GM21576 (cell line): ENCODE data around the gene SHROOM4.

Experiments used
- ATAC-seq: cut with Tn5 transposase; IDR thresholded peaks from one replicate; pipeline ENCODE4 v1.9.1; 2021; ENCODE audit warnings: mild to moderate bottlenecking, moderate library complexity; ENCODE audit not compliant: unreplicated experiment

The SHROOM4 gene, protein sequence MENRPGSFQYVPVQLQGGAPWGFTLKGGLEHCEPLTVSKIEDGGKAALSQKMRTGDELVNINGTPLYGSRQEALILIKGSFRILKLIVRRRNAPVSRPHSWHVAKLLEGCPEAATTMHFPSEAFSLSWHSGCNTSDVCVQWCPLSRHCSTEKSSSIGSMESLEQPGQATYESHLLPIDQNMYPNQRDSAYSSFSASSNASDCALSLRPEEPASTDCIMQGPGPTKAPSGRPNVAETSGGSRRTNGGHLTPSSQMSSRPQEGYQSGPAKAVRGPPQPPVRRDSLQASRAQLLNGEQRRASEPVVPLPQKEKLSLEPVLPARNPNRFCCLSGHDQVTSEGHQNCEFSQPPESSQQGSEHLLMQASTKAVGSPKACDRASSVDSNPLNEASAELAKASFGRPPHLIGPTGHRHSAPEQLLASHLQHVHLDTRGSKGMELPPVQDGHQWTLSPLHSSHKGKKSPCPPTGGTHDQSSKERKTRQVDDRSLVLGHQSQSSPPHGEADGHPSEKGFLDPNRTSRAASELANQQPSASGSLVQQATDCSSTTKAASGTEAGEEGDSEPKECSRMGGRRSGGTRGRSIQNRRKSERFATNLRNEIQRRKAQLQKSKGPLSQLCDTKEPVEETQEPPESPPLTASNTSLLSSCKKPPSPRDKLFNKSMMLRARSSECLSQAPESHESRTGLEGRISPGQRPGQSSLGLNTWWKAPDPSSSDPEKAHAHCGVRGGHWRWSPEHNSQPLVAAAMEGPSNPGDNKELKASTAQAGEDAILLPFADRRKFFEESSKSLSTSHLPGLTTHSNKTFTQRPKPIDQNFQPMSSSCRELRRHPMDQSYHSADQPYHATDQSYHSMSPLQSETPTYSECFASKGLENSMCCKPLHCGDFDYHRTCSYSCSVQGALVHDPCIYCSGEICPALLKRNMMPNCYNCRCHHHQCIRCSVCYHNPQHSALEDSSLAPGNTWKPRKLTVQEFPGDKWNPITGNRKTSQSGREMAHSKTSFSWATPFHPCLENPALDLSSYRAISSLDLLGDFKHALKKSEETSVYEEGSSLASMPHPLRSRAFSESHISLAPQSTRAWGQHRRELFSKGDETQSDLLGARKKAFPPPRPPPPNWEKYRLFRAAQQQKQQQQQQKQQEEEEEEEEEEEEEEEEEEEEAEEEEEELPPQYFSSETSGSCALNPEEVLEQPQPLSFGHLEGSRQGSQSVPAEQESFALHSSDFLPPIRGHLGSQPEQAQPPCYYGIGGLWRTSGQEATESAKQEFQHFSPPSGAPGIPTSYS (N-terminal part only)

DNA sequence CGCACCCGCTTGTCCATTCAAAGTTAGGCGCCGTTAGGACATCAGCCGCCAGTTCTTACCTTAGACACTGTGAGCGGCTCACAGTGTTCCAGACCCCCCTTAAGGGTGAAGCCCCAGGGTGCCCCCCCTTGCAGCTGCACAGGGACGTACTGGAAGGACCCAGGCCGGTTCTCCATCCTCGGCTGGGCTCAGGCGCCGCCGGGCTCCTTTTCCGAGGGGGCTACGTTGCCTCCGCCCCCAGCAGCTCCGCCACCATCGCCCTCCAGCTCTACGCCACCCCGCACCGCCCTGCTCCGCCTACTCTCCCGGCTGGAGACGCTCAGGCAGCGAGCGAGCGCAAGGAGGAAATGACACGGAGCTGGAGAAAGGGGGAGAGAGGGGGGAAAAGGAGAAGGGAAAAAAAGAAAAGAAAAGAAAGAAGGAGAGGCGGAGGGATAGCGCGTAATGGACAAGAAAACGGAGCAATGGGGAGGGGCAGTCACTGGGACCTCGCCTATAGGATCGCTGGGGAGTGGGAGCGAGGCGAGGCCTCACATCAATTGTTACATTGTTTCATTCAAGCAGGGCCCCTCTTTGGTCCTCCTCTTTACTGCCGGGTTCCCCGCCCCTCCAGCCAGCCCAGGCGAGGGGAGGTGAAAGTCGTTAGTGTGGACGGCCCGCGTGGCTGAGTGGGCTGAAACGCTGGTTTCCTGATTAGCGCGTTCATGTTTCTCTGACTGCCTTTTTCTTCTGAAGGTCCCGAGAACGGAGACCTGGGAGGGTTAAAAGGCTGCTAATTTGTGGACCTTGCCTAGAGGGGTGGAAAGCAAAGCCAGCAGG is at the start of gene SHROOM4:
Gene SHROOM4, minus strand, starts transcription at position 352 of the 819 bp plus-strand sequence. Its CDS starts 176 bp downstream, at position 176.
- no peak for ATAC-seq

DNA sequence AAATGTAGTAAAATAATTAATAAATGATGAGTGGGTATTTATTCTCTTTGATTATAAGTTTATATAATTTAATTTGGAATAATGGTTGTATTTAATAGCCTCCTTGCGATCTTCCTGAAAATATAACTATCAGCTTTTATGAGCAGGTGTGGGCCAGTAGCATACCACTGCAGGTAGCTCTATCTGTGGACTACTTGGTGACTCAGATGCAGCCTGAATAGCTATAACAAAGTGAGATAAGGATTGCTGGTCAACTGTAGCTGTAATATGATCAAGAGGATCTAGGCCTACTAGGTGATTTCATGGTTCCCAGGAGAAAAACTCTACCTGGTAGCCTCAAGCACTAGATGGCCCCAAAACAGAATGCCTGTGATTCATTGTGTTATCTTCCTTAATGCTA is 49.5 kb upstream of the SHROOM4 start:
- ATAC-seq: no peak

DNA sequence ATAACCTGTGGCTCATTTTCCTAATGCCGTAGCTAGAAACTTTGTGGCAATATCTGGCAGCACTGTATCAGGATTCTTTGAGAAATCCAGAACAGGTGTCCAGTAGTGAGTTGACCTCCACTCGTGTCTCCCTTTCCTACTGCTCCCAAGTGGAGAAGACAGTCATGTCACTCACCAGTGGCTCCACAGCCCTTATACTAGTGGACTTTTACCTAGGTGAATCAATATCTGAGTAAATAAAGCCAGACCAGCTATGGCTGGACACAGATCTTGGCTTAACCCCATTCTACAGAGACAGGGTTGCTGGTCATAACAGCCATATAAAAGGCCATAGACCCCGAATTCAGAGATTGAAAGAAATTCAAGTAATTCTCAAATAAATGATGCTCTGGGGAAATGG is 46.5 kb upstream of the SHROOM4 start:
- ATAC-seq: no peak

DNA sequence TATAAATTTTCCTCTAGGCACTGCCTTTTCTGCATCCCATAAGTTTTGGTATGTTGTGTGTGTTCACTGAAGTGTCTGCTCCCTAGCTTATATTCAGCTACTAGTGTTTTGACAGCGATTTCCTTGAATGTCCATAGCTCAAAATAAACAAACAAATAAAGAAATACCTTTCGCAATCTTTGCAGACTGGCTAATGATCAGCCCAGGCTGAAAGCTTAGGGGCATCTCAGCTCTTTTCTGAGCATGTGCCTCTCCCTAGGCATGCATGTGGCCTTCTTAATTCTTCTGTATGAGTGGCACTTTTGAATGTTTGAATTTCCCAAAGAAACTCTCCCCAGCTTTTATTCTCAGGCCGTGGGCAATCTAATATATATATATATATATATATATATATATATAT is 44.6 kb upstream of the SHROOM4 start:
- no peak for ATAC-seq

DNA sequence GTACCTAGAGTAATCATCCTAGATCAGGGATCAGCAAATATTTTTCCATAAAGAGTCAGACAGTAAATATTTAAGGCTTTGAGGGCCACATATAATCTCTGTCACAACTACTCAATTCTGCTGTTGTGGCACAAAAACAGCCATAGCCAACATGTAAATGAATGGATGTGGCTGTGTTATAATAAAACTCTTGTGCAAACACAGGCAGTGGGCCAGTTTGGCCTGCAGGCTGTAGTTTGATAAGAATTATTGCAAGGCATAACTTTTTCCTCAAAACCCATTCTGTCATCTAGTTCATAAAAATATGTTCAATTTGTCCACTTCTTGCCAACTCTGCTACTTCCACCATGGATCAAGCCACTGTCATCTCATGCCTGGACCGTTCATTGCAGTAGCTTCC is 39.4 kb upstream of the SHROOM4 start:
- ATAC-seq: no peak

DNA sequence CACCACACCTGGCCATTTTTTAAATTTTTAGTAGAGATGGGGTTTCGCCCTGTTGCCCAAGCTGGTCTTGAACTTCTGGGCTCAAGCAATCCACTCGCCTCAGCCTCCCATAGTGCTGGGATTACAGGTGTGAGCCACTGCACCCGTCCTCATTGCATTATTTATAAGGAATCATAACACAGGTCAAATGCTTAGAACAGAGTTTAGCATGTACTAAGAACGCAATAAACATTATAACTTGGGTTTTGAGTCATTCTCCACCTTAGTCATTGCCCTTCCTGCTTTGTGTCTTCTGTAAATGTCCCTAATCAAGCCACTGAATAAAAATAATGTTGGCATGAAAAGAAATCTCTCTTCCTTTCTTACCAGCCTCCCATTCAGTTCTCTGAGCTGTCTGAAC is 38.5 kb upstream of the SHROOM4 start:
- no peak for ATAC-seq

DNA sequence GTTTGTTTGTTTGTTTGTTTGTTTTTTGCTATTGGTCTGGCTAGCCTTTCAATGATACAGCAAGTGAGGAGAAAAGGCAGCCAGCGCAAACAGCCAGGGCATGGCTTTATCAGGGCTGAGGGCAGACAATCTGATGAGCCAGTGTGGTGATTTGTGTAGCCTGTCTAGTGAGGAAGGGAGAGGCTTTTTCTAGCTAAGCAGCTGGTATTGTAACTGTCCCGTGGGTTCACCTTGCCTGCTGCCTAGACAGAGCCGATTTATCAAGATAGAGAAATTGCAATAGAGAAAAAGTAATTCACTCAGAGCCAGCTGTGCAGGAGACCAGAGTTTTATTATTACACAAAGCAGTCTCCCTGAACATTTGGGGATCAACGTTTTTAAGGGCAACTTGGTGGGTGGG is 28.2 kb upstream of the SHROOM4 start:
- ATAC-seq: no peak

DNA sequence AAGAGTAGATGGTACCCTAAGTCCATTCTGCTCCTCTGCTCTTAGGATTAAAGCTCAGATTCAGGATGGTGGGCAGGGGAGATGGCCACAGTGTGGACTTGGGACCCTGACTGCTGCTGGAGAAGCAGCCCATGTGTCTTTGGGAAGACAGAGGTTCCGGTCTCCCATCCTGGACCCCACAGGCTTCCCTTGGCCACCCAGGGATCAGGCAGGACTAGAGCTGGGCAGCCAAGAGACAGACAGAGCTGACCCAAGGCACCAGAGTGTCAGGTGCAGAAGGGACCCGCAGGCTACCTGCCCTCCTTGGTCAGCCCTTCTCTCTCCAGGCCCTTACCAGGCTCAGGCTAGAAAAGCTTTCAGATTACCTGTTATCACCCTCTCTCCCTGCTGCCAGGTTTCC is 25.7 kb upstream of the SHROOM4 start:
- ATAC-seq: no peak

DNA sequence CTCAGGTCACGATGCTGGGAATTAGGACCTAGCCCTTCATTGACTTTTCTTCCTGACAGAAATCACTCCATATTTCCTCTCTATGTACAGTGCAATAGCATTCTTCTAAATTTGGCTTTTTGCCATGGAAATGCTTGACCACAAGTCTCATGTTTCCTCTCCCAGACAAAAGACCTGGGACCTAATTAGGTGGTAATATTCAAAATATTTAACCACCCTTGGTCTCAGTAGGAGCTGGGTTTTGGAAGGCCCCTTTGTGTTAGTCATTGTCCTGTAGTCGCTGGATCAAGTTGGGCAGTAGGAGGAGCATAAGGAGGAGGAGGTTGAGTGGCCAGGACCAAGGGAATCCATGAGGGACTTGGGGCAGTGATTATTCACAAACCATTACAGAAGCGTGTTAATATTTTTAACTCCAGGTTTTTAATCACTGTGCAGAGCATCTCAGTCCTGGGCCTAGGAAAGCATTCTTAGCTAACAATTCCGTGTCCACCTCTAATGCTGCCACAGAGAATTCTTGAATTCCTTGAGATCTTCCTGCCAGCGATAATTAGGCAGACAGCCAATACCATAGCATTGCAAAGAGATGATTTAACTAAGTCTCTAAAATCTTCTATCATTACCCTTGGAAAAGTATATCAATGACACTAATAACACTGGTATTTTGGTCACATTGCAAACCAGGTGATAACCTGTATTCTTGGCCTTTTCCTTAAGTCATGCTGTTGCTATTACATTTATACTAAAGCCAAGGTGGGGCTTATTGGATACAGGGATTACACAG is 25.0 kb upstream of the SHROOM4 start:
- ATAC-seq: no peak

DNA sequence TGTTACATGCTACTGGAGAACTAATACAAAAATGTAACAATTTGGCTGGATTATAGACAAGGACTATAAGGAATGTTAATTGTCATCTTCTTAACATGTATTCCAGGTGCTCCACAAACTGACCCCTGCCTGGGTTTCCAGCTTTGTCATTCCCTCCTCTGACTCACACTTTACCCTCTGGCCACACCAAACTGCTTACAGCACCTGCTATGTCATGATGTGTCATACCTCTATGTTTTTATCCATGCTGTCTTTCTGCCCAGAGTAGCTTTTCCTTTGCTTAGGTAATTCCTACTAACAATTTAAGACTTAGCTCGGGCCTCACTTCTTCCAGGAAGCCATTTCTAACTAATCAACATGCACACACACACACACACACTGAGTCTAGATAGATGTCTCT is 14.0 kb upstream of the SHROOM4 start:
- no peak for ATAC-seq

DNA sequence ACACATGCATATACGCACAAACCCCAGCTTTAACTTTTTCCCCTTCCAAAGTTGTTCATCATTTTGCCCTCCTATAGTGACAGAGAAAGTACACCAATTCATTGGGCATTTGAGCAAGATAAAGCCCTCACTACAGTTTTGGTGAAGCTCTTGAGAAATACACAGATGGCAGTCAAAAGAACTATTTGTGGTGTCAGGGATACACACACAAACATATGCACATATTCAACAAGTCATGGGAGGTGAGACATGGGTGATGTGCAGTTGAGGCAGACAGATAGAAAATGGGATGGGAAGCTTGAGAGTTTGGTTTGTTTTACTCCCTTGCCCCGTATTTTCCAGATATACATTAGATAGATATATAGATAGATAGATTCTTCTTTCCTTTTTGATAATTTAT is 11.8 kb upstream of the SHROOM4 start:
- ATAC-seq: no peak

DNA sequence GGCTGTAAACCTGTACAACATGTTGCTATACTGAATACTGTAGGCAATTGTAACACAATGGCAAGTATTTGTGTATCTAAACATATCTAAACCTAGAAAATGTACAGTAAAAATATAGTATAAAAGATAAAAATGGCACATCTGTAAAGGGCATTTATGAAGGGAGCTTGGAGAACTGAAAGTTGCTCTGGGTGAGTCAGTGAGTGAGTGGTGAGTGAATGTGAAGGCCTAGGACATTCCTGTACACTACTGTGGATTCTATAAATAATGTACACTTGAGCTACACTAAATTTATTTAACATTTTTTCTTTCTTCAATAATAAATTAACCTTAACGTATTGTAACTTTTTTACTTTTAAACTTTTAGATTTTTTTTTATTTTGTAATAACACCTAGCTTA is 5.0 kb upstream of the SHROOM4 start:
- no peak for ATAC-seq

DNA sequence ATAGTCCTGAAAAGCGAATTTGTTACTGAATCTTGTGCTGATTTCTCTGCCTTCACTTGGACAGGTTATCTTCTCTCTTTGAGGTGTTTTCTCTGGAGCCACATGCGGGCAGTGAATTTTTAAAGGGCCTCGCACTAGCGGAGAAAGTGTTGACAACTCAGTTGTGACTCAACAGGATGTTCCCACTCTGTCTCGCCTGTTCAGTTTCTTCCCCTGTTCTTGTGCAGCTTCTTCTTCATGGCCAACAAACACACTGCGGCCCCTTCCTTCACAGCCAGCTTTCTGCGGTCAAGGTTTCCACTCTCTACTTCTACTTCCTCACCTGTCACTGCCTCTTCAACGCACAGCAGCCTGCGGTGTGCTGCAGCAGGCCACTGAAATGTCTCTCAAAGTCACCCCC is 1.1 kb upstream of the SHROOM4 start:
- ATAC-seq: no peak

DNA sequence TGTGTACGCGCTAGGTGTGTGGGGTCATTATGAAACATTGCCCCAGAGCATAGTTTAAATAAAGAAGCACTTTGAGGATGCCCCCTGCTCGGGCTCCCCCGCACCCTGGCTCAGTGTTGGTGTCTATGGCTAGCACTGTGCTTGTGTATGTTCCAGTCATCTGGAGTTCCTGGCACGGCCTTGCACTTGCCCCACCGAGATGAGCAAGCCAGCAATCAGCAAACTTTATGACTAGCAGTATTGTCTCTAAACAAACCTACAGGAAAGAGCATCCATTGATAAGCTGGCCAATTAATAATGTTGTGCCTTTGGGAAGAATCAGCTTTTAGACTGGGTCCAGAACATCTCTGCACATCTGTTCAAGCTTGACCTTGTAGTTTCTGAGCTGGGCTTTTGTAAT is 707 bp upstream of the SHROOM4 start:
- no peak for ATAC-seq

DNA sequence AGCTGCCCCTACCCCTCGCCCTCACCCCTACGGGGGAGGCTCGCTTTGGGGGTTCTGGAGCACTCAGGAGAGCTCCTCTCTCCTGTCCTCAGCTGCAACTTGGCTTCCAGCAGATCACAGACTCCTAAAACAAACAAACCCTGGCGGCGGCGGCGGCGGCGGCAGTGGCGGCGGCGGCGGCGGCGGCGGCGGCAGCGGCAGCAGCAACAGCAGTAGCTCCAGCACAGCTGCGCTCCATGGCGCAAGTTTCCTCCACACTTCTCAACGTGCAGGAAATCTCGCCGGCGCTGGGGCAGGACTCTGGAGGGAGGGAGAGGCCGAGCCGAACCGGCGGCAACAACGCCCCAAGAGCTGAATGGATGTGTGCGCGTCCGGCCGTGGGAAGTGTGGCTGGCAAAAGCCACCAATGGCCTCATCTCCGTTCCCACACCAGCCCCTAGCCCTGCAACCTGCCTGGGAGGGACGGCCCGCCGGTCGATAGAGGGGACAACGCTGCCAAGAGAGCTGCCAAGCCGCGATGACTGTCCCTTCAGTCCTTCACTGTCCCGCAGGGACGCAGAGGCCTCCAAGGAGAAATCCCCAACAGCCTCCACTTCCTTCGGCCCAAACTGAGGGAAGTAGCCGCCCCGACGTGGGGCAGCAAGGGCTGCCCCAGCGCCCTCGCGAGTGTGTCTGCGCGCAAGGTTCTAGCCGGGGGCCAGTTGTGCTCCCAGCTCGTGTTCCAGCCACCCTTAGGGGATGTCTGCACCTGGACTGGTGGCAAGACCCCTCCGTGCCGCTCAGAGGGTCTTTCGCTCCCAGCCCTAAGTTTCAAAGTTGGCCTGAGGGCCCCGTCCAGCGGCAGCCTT is 775 bp downstream of the SHROOM4 start:
- no peak for ATAC-seq

DNA sequence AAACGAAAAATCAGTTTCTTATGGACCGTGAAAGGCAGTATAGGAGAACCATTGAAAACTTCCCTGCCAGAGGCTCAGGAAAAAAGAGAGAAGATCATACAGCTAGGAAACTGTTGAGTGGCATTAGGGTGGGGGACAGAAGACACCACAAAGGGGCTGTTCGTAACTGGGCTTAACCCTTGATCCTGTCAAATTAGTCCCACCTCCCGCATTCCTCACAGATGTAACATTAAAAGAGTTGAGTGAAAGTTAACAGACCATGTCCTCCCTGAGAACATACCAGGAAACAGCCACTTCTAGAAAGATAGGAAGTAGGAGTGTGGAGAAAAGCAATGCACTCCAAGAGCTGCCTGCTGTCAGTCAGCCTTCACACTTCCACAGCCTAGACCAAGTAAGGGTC is 8.7 kb downstream of the SHROOM4 start:
- ATAC-seq: no peak

DNA sequence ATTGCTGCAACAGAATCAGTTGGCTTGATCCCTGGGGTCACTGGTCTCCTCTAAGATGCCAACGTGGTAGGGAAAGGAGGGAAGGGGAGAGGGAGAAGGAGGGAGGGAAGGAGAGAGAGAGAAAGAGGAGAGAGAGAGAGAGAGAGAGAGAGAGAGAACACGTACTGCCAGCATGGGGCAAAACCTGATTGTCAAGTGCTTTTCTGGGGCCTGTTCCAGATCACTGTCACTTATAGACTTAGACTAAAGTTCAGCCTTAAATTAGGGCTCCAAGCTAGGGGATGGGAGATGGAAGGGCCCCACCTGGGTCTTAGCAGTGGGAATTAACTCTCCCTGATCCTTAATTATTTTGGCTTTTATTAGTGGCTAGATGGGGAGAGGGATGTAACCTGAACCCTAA is 12.9 kb downstream of the SHROOM4 start:
- no peak for ATAC-seq

DNA sequence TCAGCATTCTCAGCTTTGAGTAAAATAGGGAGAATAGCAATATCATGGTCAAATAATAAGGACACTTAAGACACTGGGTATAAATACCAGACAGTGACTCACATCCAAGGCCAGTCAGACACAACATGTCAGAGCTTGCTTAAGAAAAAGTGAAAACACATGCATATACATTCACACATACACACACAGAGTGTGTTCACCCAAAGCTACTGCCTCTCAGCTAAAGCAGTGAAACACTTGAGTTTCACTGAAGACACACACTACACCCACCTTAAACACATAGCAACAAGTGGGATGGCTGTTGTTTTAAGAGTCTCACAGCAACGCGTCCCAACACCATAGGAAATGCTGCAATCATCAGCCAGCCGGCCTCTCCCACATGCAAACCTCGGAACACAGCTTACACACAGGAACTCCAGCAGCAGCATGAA is 14.4 kb downstream of the SHROOM4 start:
- ATAC-seq: no peak

DNA sequence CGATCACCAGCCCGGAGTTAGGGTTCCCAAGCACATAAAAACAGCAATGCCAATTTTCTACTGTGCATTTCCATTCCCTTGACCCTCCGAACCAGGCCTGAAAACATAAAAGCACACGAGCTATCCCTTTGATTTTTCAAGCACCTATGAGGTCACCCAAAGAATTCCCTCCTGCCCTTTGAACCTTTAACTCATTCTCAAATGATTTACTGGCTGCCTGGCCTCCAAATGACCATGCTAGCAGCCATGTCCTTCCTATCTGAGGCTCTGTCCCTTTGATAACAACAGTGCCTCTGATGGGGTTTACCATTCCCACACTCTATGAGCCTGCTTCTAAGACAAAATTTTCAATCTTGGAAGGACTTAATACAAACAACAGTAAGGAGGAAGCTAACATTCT is 15.2 kb downstream of the SHROOM4 start:
- ATAC-seq: no peak
